Left ventricle myocardium inferior (tissue), 1 donor: ENCODE measurements around the gene FGD2. TPM values are rescaled to one million over a fixed set of nuclear protein-coding genes. Genes with fewer than 3 reads are reported as not detected.

ENCODE experiments used
- DNase-seq: peaks from one replicate; pipeline ENCODE4 v3.0.0-alpha.2; 2020
- H3K27ac ChIP-seq: fragments of 200-600 bp; replicated peaks from 2 replicates; pipeline ENCODE4 v1.8.0; 2021
- H3K27me3 ChIP-seq: fragments of 200-600 bp; 2 replicates; pipeline ENCODE4 v1.8.0; 2021; ENCODE audit warnings: low read depth
- H3K36me3 ChIP-seq: fragments of 200-600 bp; 2 replicates; pipeline ENCODE4 v1.8.0; 2021
- H3K4me1 ChIP-seq: fragments of 200-600 bp; 2 replicates; pipeline ENCODE4 v1.8.0; 2021
- H3K4me3 ChIP-seq: fragments of 200-600 bp; 2 replicates; pipeline ENCODE4 v1.8.0; 2021; ENCODE audit warnings: mild to moderate bottlenecking, moderate library complexity
- H3K9me3 ChIP-seq: fragments of 200-600 bp; replicated peaks from 2 replicates; pipeline ENCODE4 v1.8.0; 2021
- intact Hi-C: fragments of 100-400 bp; cut with micrococcal nuclease; formaldehyde crosslinking; loops from one replicate; pipeline ENCODE4 v1.11.0; 2022
- total RNA-seq: library from RNA; stranded (reverse); fragmentation: NEBNext Ultra II Directional; extraction: Animal tissue kit (Norgen Biotek cat#: 25700); gene quantifications from one replicate; pipeline ENCODE4 v1.2.1, GENCODE V29; 2021
- TF ChIP-seq, protein P1 (sequence below): fragments of 200-600 bp; IDR thresholded peaks from 2 replicates; pipeline ENCODE4 v1.8.0; 2021; ENCODE audit warnings: antibody characterized with exemption, mild to moderate bottlenecking, borderline replicate concordance
- donor health status: DM: no; HTN: yes; CAD: no; lungs with severe emphysema.

Gene FGD2
- total RNA-seq, 1 donor from 2014 or later = 6.0 TPM

DNA sequence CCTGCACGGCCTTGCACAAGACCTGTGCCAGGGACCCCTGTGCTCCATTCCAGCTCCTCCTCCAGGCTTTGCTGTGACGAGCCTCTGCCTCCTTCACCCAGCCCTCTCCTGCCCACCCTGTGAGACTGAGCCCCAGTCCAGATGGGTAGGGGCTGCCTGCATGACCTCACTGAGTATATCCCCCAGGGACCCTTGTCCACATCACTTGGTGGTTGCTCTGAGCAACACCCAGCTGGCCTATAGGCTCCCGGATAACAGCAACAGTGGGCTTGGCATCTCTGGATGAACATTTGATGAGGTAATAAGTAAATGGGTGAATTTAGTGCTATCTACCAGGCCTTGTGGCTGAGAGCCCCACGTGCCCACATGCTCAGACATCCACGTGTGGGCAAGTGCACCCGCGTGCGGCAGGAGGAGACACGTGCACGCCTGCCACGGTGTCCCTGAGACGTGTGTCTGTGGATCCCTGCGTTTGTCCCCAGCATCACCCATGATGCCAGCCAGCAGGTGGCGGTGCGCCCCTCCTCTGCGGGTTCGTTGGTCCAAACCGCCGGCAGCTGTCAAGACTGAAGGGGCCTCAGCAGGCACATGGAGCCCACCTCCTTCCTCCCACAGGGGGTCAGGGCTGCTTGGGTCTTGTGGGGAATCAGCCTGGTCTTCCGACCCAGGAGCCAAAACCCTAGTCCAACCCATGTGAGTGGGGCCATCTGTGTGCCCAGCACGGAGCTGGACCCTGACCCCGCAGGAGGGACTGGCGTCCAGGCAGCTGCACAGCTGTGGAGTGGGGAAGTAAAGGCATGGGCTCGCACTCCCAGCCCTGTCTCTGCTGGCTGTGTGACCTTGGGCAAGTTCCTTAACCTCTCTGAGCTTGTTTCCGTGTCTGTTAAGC, 45.9 kb downstream of the FGD2 start:
- no peaks in the 10 kb centered on the region for H3K27me3 ChIP-seq
- H3K9me3 ChIP-seq = no peaks in the 10 kb centered on the region
- intact Hi-C loops = loop anchor here (2.0 kb wide), 1 partner anchor 121 kb away; no protein-coding TSS in a partner anchor
- no peaks in the 10 kb centered on the region for H3K36me3 ChIP-seq
- H3K4me3 ChIP-seq = no peak overlapping the region
- TF ChIP-seq, protein P1, sequence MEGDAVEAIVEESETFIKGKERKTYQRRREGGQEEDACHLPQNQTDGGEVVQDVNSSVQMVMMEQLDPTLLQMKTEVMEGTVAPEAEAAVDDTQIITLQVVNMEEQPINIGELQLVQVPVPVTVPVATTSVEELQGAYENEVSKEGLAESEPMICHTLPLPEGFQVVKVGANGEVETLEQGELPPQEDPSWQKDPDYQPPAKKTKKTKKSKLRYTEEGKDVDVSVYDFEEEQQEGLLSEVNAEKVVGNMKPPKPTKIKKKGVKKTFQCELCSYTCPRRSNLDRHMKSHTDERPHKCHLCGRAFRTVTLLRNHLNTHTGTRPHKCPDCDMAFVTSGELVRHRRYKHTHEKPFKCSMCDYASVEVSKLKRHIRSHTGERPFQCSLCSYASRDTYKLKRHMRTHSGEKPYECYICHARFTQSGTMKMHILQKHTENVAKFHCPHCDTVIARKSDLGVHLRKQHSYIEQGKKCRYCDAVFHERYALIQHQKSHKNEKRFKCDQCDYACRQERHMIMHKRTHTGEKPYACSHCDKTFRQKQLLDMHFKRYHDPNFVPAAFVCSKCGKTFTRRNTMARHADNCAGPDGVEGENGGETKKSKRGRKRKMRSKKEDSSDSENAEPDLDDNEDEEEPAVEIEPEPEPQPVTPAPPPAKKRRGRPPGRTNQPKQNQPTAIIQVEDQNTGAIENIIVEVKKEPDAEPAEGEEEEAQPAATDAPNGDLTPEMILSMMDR = peak; percentile 93
- H3K27ac ChIP-seq = no peak overlapping the region
- peaks cover 29% of the 10 kb centered on the region for H3K4me1 ChIP-seq
- DNase-seq = peak; percentile 92

DNA sequence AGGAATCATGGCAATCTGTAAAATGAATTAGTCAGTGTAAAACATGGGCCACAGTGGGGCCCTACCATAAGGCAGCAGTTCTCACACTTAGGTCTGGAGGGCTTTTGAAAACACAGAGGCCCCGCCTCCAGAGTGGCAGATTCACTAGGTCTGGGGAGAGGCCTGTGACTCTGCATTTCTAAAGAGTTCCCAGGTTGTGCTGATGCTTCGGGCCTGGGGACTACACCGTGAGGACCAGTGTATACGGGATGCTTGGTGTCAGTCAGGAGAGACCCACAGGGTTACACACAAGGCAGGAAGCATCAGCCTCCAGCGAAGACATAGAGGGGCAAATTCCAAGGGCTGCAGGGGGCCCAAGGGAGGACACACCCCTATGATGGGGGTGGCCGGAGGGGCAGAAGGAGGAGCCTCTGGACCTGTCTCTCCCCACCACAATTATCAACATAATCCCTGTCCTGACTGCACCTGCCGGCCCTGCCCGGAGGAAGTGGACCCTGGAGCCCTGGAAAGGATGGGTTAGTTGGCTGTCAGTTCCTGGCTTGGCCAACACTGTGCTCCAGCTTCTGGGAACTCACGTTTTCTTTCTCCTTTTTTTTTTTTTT, 46.7 kb downstream of the FGD2 start:
- Histone ChIP-seq H3K27ac (no peak overlapping the region), H3K27me3 (no peaks in the 10 kb centered on the region), H3K4me3 (no peak overlapping the region), H3K9me3 (no peaks in the 10 kb centered on the region), H3K36me3 (no peaks in the 10 kb centered on the region), H3K4me1 (peaks cover 29% of the 10 kb centered on the region)
- intact Hi-C loops = no loop called here
- TF ChIP-seq, protein P1 = no peak
- no peak for DNase-seq

DNA sequence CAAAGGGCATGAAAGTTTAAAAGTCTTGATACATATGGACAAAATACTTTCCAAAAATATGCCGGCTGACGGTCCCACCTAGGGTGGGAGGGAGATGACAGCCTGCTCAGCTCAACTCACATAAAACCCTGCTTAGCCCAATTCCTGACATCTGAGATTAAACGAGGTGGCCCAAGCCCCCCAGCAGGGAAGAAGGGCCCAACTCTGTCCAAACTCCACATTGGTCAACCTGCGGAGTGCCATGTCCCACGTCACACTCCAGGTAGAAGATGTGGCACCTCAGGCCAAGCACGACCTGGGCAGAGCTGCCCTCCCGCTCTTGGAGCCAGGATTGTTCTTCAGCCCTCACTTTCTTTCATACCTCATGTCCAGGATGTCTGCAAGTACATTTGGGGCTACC, 48.2 kb downstream of the FGD2 start:
- H3K36me3 ChIP-seq = no peaks in the 10 kb centered on the region
- no peaks in the 10 kb centered on the region for H3K9me3 ChIP-seq
- TF ChIP-seq, protein P1 = no peak
- no peaks in the 10 kb centered on the region for H3K27me3 ChIP-seq
- DNase-seq = no peak
- intact Hi-C loops = no loop called here
- no peak overlapping the region for H3K27ac ChIP-seq
- H3K4me1 ChIP-seq = peaks cover 28% of the 10 kb centered on the region
- H3K4me3 ChIP-seq = no peak overlapping the region

DNA sequence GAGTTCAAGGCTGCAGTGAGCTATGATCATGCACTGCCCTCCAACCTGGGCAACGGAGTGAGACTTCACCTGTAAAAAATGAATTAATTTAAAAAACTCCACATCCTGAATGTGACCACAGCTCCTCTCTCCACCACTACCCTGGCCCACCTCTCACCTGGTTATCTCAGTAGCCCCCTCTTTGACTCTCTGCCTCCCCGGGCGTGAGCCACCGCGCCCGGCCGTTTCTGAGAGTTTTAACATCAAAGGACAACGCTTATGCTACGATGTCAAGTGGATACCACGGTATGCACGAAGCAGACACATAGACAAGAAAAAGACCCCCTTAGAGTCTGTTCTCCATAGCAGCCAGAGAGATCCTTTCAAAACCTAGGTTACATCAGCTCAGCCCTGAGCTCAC, 48.7 kb downstream of the FGD2 start:
- H3K9me3 ChIP-seq = no peaks in the 10 kb centered on the region
- no peak overlapping the region for H3K4me3 ChIP-seq
- H3K36me3 ChIP-seq = no peaks in the 10 kb centered on the region
- H3K27me3 ChIP-seq = no peaks in the 10 kb centered on the region
- TF ChIP-seq, protein P1 = no peak
- no peak overlapping the region for H3K27ac ChIP-seq
- DNase-seq = no peak
- peaks cover 30% of the 10 kb centered on the region for H3K4me1 ChIP-seq
- intact Hi-C loops = no loop called here

DNA sequence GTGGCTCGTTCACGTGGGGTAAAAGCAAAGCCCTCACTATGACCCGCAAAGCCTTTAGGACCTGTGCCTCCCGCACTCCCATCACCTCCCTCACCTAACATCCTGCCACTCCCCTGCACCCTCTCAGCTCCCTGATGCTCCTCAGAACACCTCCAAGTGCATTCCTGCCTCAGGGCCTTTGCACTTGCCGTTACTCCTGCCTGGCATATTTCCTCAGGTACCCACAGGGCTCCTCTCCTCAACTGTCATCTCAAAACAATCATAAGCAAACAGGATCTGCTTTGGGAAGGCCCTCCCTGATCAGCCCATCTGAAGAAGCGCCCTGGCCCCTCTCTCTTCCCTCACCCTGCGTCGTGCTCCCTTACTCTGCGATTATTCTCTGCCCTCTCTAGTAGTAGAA, 49.1 kb downstream of the FGD2 start:
- H3K27ac ChIP-seq = no peak overlapping the region
- TF ChIP-seq, protein P1 = no peak
- no peak for DNase-seq
- H3K4me1 ChIP-seq = peaks cover 33% of the 10 kb centered on the region
- no peaks in the 10 kb centered on the region for H3K36me3 ChIP-seq
- H3K9me3 ChIP-seq = no peaks in the 10 kb centered on the region
- no peaks in the 10 kb centered on the region for H3K27me3 ChIP-seq
- intact Hi-C loops = no loop called here
- H3K4me3 ChIP-seq = no peak overlapping the region
